SH-SY5Y (cell line): Measurements from ENCODE around the gene EVI5L.

ENCODE experiments used
- GATA2 ChIP-seq: IDR thresholded peaks from 2 replicates; pipeline ENCODE4 v1.6.1; 2011; ENCODE audit warnings: mild to moderate bottlenecking, low read depth, low read length
- GATA3 ChIP-seq: IDR thresholded peaks from 2 replicates; pipeline ENCODE4 v1.6.1; 2011; ENCODE audit warnings: low read depth, mild to moderate bottlenecking, low read length, moderate library complexity

- TF ChIP-seq GATA2 (no peak), GATA3 (no peak)
Observed at GRCh38 chr19:7881910-7882309, 51.9 kb downstream of the EVI5L start.
